HG03460 (cell line): ENCODE data around the gene DENND4B.
A peak's percentile ranks its signal among the peaks of the same experiment; 100 is the strongest.

Experiments used
- ATAC-seq: cut with Tn5 transposase; IDR thresholded peaks from one replicate; pipeline ENCODE4 v1.9.1; 2021; ENCODE audit not compliant: unreplicated experiment

The DENND4B gene

GRCh38 chr1:153968972-153969371 is 22.5 kb upstream of the DENND4B start:
- no peak for ATAC-seq

GRCh38 chr1:153968408-153968807 is 21.9 kb upstream of the DENND4B start:
- no peak for ATAC-seq

- ATAC-seq = no peak
Measured at GRCh38 chr1:153968000-153968363, 21.5 kb upstream of the DENND4B start.

- ATAC-seq = peak; percentile 72
Measured at GRCh38 chr1:153967107-153967999, 20.8 kb upstream of the DENND4B start, which contains the start of gene CREB3L4. CREB3L4 (plus strand) TSS chr1:153967902; CDS start chr1:153968526, 624 bp downstream.

- no peak for ATAC-seq
Measured at GRCh38 chr1:153963850-153964331, 17.4 kb upstream of the DENND4B start.

GRCh38 chr1:153963030-153963849 is 16.7 kb upstream of the DENND4B start, which contains the start of gene SLC39A1:
SLC39A1 (minus strand) TSS chr1:153963537; CDS start chr1:153962715, 822 bp downstream.
- peak; percentile 51 for ATAC-seq

GRCh38 chr1:153962088-153963029 is 15.8 kb upstream of the DENND4B start:
- no peak for ATAC-seq

GRCh38 chr1:153961421-153961820 is 14.9 kb upstream of the DENND4B start:
- ATAC-seq = no peak

- ATAC-seq = no peak
Measured at GRCh38 chr1:153960206-153960605, 13.7 kb upstream of the DENND4B start.

GRCh38 chr1:153959454-153959853 is 12.9 kb upstream of the DENND4B start:
- ATAC-seq = no peak

GRCh38 chr1:153958961-153959260 is 12.4 kb upstream of the DENND4B start:
- no peak for ATAC-seq

GRCh38 chr1:153958111-153958960 is 11.8 kb upstream of the DENND4B start, which contains the start of gene CRTC2:
CRTC2 (minus strand) TSS chr1:153958612; CDS start chr1:153958497, 115 bp downstream.
- peak; percentile 70 for ATAC-seq

- peak; percentile 28 for ATAC-seq
Measured at GRCh38 chr1:153957744-153958110, 11.2 kb upstream of the DENND4B start.

GRCh38 chr1:153956997-153957715 is 10.6 kb upstream of the DENND4B start:
- ATAC-seq = no peak

GRCh38 chr1:153954826-153955225 is 8.3 kb upstream of the DENND4B start:
- ATAC-seq = no peak

- no peak for ATAC-seq
Measured at GRCh38 chr1:153953859-153954365, 7.4 kb upstream of the DENND4B start.

GRCh38 chr1:153951801-153952200 is 5.3 kb upstream of the DENND4B start:
- ATAC-seq = no peak

- ATAC-seq = no peak
Measured at GRCh38 chr1:153951183-153951582, 4.7 kb upstream of the DENND4B start.
